Body of pancreas (tissue), 4 donors: ENCODE data around the gene TXNL4B. TPM values are rescaled to one million over a fixed set of nuclear protein-coding genes. Genes with fewer than 3 reads are reported as not detected.

Source experiments
- ATAC-seq: fragments of 150-250 bp; one replicate; pipeline ENCODE4 v1.9.1; 2016
- DNase-seq, 4 donors: peaks; one replicate each; pipeline ENCODE4 v3.0.0-alpha.2; 2019
- H3K27ac ChIP-seq, 4 donors: fragments of 200-600 bp; sonication (generic); 1 replicate in 3 of 4; 2 replicates in 1 of 4; pipeline versions ENCODE4 v1.5.1 to v1.6.1; 2016 to 2019; ENCODE audit warnings: mild to moderate bottlenecking in 1 of 4, mixed read lengths in 1 of 4, moderate library complexity in 1 of 4
- H3K27me3 ChIP-seq, 2 donors: fragments of 200-600 bp; sonication (generic); one replicate each; pipeline ENCODE4 v1.6.0; 2016; ENCODE audit warnings: mild to moderate bottlenecking in 1 of 2
- H3K36me3 ChIP-seq, 2 donors: fragments of 200-600 bp; sonication (generic); replicated peaks in 1 of 2; 2 replicates each; pipeline ENCODE4 v1.5.1; 2016; ENCODE audit warnings: low read depth in 2 of 2; ENCODE audit not compliant: insufficient read depth in 1 of 2
- H3K4me1 ChIP-seq: fragments of 200-600 bp; sonication (generic); one replicate; pipeline ENCODE4 v1.6.0; 2016
- H3K4me3 ChIP-seq, 2 donors: fragments of 200-600 bp; sonication (generic); 1 replicate in 1 of 2; 2 replicates in 1 of 2; pipeline ENCODE4 v1.5.1; 2016 to 2019
- H3K9me3 ChIP-seq, 3 donors: fragments of 200-600 bp; sonication (generic); 1 replicate in 2 of 3; 2 replicates in 1 of 3; pipeline ENCODE4 v1.5.1; 2016
- CTCF ChIP-seq, 7 experiments: fragments of 450-650 bp in 4 of 7; fragments of 200-600 bp in 3 of 7; sonication (generic) in 3 of 7; IDR thresholded peaks; one replicate each; pipeline ENCODE4 v1.5.1; 2016 to 2019; ENCODE audit warnings: antibody characterized with exemption in 7 of 7
- POLR2A ChIP-seq, 3 donors: fragments of 450-650 bp; IDR thresholded peaks; one replicate each; pipeline ENCODE4 v1.6.1; 2016; ENCODE audit warnings: antibody characterized with exemption in 3 of 3, mild to moderate bottlenecking in 2 of 3
- whole genome bisulfite sequencing, 2 donors: methylation state at CpG; one replicate each; pipeline ENCODE4 v1.1.5; 2017; 5-methylcytosine and 5-hydroxymethylcytosine counted together
- intact Hi-C: fragments of 100-400 bp; cut with DNase I; formaldehyde crosslinking; loops from one replicate; pipeline ENCODE4 v1.15.1; 2023
- total RNA-seq, 2 donors: library from RNA; depleted of rRNA; stranded (reverse); fragments of >200 nt; gene quantifications; one replicate each; pipeline ENCODE4 v1.1.0, GENCODE V29; 2016

TXNL4B gene
- total RNA-seq, 2 donors from 2014 or later = 5.4 to 7.3 TPM

GRCh38 chr16:72124761-72125634 is 31.6 kb upstream of the TXNL4B start:
- ATAC-seq = peak; percentile 79
- H3K27ac ChIP-seq = peak overlapping the region in 2 of 4 donors; percentile 41 to 57
- H3K9me3 ChIP-seq = no peaks in the 10 kb centered on the region
- 32 to 34% methylated on average over 10 to 13 of the region's 13 CpGs for WGBS, 2 donors
- H3K4me1 ChIP-seq = peaks cover 16% of the 10 kb centered on the region
- peak; percentile 38 to 80 (median 77) for TF ChIP-seq CTCF (IDR thresholded peaks at IDR 0.05)
- TF ChIP-seq POLR2A (IDR thresholded peaks at IDR 0.05) = no peak
- no peaks in the 10 kb centered on the region for H3K36me3 ChIP-seq
- no peak overlapping the region for H3K4me3 ChIP-seq
- no peaks in the 10 kb centered on the region for H3K27me3 ChIP-seq
- intact Hi-C loops = loop anchor here (10.0 kb wide), 1 partner anchor 350 kb away; no protein-coding TSS in a partner anchor
- DNase-seq = peak; percentile 72 to 78 (median 76)

- H3K4me3 ChIP-seq = no peak overlapping the region
- H3K27ac ChIP-seq = no peak overlapping the region
- H3K9me3 ChIP-seq = no peaks in the 10 kb centered on the region
- H3K36me3 ChIP-seq = no peaks in the 10 kb centered on the region
- H3K27me3 ChIP-seq = no peaks in the 10 kb centered on the region
- DNase-seq (no peak), ATAC-seq (no peak)
- intact Hi-C loops = loop anchor here (10.0 kb wide), 1 partner anchor 351 kb away; no protein-coding TSS in a partner anchor
- no peak for TF ChIP-seq CTCF (IDR thresholded peaks at IDR 0.05)
- no peak for TF ChIP-seq POLR2A (IDR thresholded peaks at IDR 0.05)
- peaks cover 16% of the 10 kb centered on the region for H3K4me1 ChIP-seq
- 100% methylated on average over 2 of the region's 3 CpGs; no CpG with 5 or more reads in 1 of the 2 donors for WGBS, 2 donors
Measured at GRCh38 chr16:72124148-72124547, 30.7 kb upstream of the TXNL4B start.

DNA sequence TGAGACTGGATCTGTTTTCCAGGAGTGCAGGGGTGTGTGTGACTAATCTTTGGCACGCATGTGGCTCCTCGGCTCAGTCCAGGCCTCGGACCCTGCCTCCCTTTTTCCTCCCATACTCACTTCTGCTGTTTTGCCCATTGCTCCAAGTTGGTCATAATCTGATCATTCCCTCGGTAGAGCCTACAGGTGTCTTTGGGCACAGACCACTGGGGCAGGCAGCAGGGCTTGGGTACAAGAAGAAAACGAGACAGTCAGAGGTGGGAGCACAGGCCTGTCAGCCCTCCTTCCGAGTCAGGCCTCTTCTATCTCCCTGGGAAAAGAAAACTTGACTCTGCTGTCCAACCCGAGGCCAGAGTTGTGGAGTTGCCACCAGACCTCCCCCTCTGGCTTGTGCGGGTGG is 30.0 kb upstream of the TXNL4B start:
- H3K27me3 ChIP-seq = no peaks in the 10 kb centered on the region
- intact Hi-C loops = loop anchor here (10.0 kb wide), 1 partner anchor 351 kb away; no protein-coding TSS in a partner anchor
- 65 to 67% methylated on average over 8 of the region's 8 CpGs for WGBS, 2 donors
- TF ChIP-seq POLR2A (IDR thresholded peaks at IDR 0.05) (no peak), CTCF (IDR thresholded peaks at IDR 0.05) (no peak)
- H3K4me1 ChIP-seq = peaks cover 16% of the 10 kb centered on the region
- DNase-seq (no peak), ATAC-seq (no peak)
- no peaks in the 10 kb centered on the region for H3K36me3 ChIP-seq
- no peak overlapping the region for H3K4me3 ChIP-seq
- no peaks in the 10 kb centered on the region for H3K9me3 ChIP-seq
- no peak overlapping the region for H3K27ac ChIP-seq

- Histone ChIP-seq H3K9me3 (no peaks in the 10 kb centered on the region), H3K4me1 (peaks cover 16% of the 10 kb centered on the region), H3K36me3 (no peaks in the 10 kb centered on the region), H3K27me3 (no peaks in the 10 kb centered on the region), H3K4me3 (no peak overlapping the region), H3K27ac (no peak overlapping the region)
- no peak for ATAC-seq
- intact Hi-C loops = loop anchor here (10.0 kb wide), 1 partner anchor 352 kb away; no protein-coding TSS in a partner anchor
- no peak for TF ChIP-seq CTCF (IDR thresholded peaks at IDR 0.05)
- TF ChIP-seq POLR2A (IDR thresholded peaks at IDR 0.05) = no peak
- WGBS, 2 donors = 71 to 74% methylated on average over 11 of the region's 11 CpGs
- no peak for DNase-seq
Measured at GRCh38 chr16:72122916-72123315, 29.5 kb upstream of the TXNL4B start.
